Measurements from ENCODE around the gene MGRN1.
"Not testable (repeated sequence)": the region's sequence is repeated elsewhere in the genome, so short reads cannot be mapped to it uniquely, and the experiment has no call there.

Gene MGRN1

GRCh38 chr16:4733211-4733742, 108.7 kb downstream of the MGRN1 start:
- DNase-seq (ENCODE audit: low read depth, low spot score), result no peak

DNA sequence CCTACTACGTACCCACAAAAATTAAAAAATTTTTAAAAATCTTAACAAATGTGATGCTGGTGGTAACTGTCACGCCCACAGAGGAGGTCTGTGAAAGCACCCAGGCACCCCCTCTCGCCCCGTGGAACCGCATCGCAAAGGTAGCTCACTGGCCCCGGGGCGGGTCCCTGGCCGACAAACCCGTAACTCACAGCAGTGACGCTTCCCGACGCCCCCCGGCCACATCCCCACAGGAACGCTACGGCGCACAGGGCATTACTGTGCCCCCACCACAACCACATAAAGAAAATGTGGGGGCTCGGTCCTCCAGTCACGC, 109.1 kb downstream of the MGRN1 start:
- no peak for DNase-seq (ENCODE audit: low read depth, low spot score)

DNA sequence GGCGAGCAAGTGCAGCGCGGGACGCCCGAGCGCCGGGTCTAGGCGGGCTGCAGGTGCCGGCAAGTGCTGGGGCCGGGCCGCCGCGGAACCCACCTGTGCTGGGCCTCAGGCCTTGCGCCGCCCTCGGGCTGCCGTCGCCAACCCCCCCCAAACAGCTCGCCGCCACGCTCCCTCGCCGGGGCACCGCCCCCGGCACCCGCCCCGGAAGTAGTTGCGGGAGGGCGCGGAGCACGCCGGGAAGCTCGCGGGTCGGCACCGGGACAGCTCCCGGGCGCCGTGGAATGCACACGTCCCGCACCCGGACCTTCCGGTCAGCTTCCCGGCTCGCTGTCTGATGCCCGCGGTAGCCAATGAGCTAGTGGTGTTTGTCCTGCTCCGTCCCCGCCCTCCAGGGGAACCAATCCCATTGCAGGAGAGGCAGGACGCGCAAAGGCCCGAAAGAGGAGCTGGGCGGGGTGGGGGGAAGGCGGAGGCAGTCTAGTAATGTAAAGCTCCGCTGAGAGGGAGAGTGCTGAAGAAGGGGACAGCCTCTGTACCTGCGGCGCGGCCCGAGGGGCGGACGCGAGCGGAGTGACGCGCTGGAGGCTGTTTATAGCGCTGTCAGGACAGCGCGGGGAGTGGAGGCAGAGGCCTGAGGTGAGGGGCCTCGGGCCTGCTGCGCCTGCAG, 109.6 kb downstream of the MGRN1 start, which contains the start of the genes ANKS3 and DNAAF8:
TSS of gene ANKS3 (minus strand) at position 209 of the 667 bp plus-strand sequence. CDS start 4,122 bp downstream, outside the sequence.
TSS of gene DNAAF8 (plus strand) at position 475 of the 667 bp plus-strand sequence. CDS start 1,978 bp downstream, outside the sequence.
- peak; percentile 98 for DNase-seq (ENCODE audit: low read depth, low spot score)

DNA sequence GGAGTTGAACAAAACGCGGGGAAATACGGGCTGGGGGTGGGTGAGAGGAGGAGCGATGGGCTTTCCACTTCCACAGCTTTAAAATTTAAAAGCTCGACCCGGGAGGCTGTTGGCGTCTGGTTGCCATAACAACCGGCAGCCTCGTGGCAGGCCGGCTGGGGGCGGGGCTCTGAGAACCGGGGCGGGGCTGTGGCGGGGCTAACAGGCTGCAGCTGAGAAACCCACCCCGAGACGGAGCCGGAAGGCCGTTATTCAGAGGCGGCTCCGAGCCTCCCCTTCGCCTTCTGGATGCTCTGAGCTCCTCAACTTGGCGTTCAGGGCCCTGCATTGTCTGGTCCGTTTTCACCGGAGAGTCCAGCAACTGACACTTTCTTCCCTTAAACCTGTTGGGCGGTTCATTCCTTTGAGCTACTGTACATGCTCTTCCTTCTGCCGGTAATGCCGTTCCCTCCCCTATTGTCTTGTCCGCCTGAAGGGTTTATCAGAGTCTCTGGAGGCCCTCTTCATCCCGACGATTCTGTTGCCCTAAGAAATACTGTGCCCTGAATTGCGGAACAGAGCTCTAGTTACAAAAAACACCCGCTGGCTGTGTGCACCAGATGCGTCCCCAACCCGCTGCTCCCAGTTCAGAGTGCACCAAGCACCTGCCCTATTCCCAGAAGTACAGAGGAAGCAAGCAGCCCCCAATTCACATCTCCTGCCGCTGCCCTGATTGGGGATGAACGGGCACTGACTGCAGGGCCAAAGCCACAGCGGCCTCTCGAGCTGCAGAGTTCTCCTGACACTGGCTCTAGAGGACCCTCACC, 110.3 kb downstream of the MGRN1 start:
- DNase-seq (ENCODE audit: low read depth, low spot score), result peak; percentile 91

- no peak for DNase-seq (ENCODE audit: low read depth, low spot score)
Measured at GRCh38 chr16:4736546-4736945, 111.9 kb downstream of the MGRN1 start.

GRCh38 chr16:4737545-4737944, 112.9 kb downstream of the MGRN1 start:
- no peak for DNase-seq (ENCODE audit: low read depth, low spot score)

DNA sequence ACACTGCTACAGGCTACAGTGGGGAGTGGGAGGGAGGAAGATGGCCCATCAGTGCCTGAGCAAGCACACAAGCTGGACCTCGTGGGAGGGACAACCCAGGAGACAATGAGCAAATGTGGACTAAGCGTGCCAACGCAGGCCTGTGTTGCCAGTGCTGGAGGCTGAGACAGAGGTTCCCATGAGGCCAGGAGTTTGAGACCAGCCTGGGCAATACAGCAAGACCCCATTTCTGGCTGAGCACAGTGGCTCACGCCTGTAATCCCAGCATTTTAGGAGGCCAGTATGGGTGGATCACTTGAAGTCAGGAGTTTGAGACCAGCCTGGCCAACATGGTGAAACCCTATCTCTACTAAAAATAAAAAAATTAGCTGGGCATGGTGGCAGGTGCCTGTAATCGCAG, 113.7 kb downstream of the MGRN1 start:
- not testable (repeated sequence) for DNase-seq (ENCODE audit: low read depth, low spot score)
